Hypothalamus (tissue), 51 donors: ENCODE measurements around the gene TBX3.
"Not testable (repeated sequence)": the region's sequence is repeated elsewhere in the genome, so short reads cannot be mapped to it uniquely, and the experiment has no call there.

ENCODE experiments used
- DNase-seq, 51 donors: peaks; one replicate each; lab custom pipeline; 2025; lab: John Stamatoyannopoulos, UW

Gene TBX3

GRCh38 chr12:114684098-114684869 lies at the start of gene TBX3:
Gene TBX3, minus strand, starts transcription at chr12:114684175. Its CDS starts 975 bp downstream, at chr12:114683200.
- DNase-seq = peak in 43 of 51 donors; percentile 1 to 69 (median 25)

- DNase-seq = no peak
These were observed 48.6 kb upstream of the TBX3 start for GRCh38 chr12:114732426-114733030.

GRCh38 chr12:114729731-114730130 lies 45.8 kb upstream of the TBX3 start:
- DNase-seq = no peak

- DNase-seq = no peak
These were observed 42.2 kb upstream of the TBX3 start for GRCh38 chr12:114726092-114726710.

GRCh38 chr12:114722176-114722575 lies 38.2 kb upstream of the TBX3 start:
- not testable (repeated sequence) for DNase-seq

GRCh38 chr12:114721266-114721665 lies 37.3 kb upstream of the TBX3 start:
- no peak for DNase-seq

- DNase-seq = no peak
These were observed 29.7 kb upstream of the TBX3 start for GRCh38 chr12:114713466-114714215.

GRCh38 chr12:114711689-114712152 lies 27.7 kb upstream of the TBX3 start:
- DNase-seq = no peak

GRCh38 chr12:114710151-114710550 lies 26.2 kb upstream of the TBX3 start:
- no peak for DNase-seq

GRCh38 chr12:114709112-114709511 lies 25.1 kb upstream of the TBX3 start:
- no peak for DNase-seq

GRCh38 chr12:114708598-114708997 lies 24.6 kb upstream of the TBX3 start:
- not testable (repeated sequence) for DNase-seq

GRCh38 chr12:114704096-114704495 lies 20.1 kb upstream of the TBX3 start:
- DNase-seq = no peak

GRCh38 chr12:114703060-114703493 lies 19.1 kb upstream of the TBX3 start:
- DNase-seq = no peak

- DNase-seq = no peak
These were observed 18.5 kb upstream of the TBX3 start for GRCh38 chr12:114702462-114702861.

- no peak for DNase-seq
These were observed 17.6 kb upstream of the TBX3 start for GRCh38 chr12:114701553-114701952.

- no peak for DNase-seq
These were observed 17.1 kb upstream of the TBX3 start for GRCh38 chr12:114701104-114701414.

GRCh38 chr12:114700392-114701103 lies 16.6 kb upstream of the TBX3 start:
- no peak for DNase-seq

GRCh38 chr12:114698566-114699163 lies 14.7 kb upstream of the TBX3 start:
- no peak for DNase-seq

GRCh38 chr12:114697741-114698565 lies 14.0 kb upstream of the TBX3 start:
- DNase-seq = no peak
